NCI-H226 (cell line): ENCODE measurements around the gene STIL.
A peak's percentile ranks its signal among the peaks of the same experiment; 100 is the strongest.
"Not testable (repeated sequence)": the region's sequence is repeated elsewhere in the genome, so short reads cannot be mapped to it uniquely, and the experiment has no call there.

Experiments
- DNase-seq: peaks from one replicate; pipeline ENCODE4 v3.0.0-alpha.2; 2015

STIL gene

GRCh38 chr1:47317841-47318240 is 3.9 kb upstream of the STIL start:
- DNase-seq = peak; percentile 75

GRCh38 chr1:47309427-47309826 is 4.5 kb downstream of the STIL start:
- no peak for DNase-seq

- DNase-seq = no peak
These were observed 11.5 kb downstream of the STIL start for GRCh38 chr1:47302472-47302871.

- no peak for DNase-seq
These were observed 15.8 kb downstream of the STIL start for GRCh38 chr1:47298025-47298699.

- DNase-seq = no peak
These were observed 18.4 kb downstream of the STIL start for GRCh38 chr1:47295579-47295978.

GRCh38 chr1:47294863-47295262 is 19.1 kb downstream of the STIL start:
- DNase-seq = not testable (repeated sequence)

- not testable (repeated sequence) for DNase-seq
These were observed 25.8 kb downstream of the STIL start for GRCh38 chr1:47288116-47288515.

- DNase-seq = no peak
These were observed 33.8 kb downstream of the STIL start for GRCh38 chr1:47280142-47280541.

GRCh38 chr1:47276850-47277249 is 37.1 kb downstream of the STIL start:
- no peak for DNase-seq

GRCh38 chr1:47275811-47276210 is 38.1 kb downstream of the STIL start:
- DNase-seq = not testable (repeated sequence)

- DNase-seq = not testable (repeated sequence)
These were observed 48.4 kb downstream of the STIL start for GRCh38 chr1:47265529-47265928.

- no peak for DNase-seq
These were observed 51.0 kb downstream of the STIL start for GRCh38 chr1:47262787-47263413.

- DNase-seq = no peak
These were observed 56.7 kb downstream of the STIL start for GRCh38 chr1:47257224-47257623.

- DNase-seq = no peak
These were observed 61.2 kb downstream of the STIL start for GRCh38 chr1:47252795-47253194.

GRCh38 chr1:47252369-47252768 is 61.6 kb downstream of the STIL start:
- DNase-seq = no peak

- no peak for DNase-seq
These were observed 64.2 kb downstream of the STIL start for GRCh38 chr1:47249755-47250154.

GRCh38 chr1:47244339-47244862 is 69.5 kb downstream of the STIL start:
- no peak for DNase-seq

- no peak for DNase-seq
These were observed 70.0 kb downstream of the STIL start for GRCh38 chr1:47243910-47244309.

- DNase-seq = no peak
These were observed 72.5 kb downstream of the STIL start for GRCh38 chr1:47241114-47242113.

- DNase-seq = no peak
These were observed 74.9 kb downstream of the STIL start for GRCh38 chr1:47238935-47239592.

GRCh38 chr1:47235806-47236205 is 78.1 kb downstream of the STIL start:
- DNase-seq = no peak

GRCh38 chr1:47235241-47235681 is 78.7 kb downstream of the STIL start:
- no peak for DNase-seq

- no peak for DNase-seq
These were observed 80.8 kb downstream of the STIL start for GRCh38 chr1:47233186-47233585.
